ENCODE results near the gene CWC15. TPM values are rescaled to one million over a fixed set of nuclear protein-coding genes. Genes with fewer than 3 reads are reported as not detected.

Gene CWC15
- total and polyA plus RNA-seq, 2 donors (not counting 1 experiment from before 2014, with no cell fraction given): 18.1 to 59.8 TPM

DNA sequence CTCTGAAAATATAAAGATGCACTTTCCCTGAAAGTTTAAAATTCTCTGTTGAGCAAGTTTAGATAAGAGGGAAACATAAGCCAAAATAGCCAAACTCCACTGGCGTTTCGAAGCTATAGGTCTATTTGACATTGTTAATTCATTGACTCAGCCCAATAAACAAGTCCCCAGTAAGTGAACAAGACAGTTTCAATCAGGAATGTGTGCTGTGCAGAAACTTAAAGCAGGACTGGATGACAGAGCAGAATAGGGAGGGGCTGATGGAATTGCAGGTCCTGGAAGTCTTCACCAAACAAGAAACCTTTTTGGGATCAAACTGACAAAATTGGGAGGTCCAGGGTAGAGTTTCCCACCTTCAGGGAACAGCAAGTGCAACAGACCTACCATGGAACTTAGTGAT, 42.8 kb upstream of the CWC15 start:
- Histone ChIP-seq H3K27ac (ENCODE audit: low read length in 2 of 2) (no peak overlapping the region), H3K9me3 (ENCODE audit: control extremely low read depth in 1 of 3, control insufficient read depth in 2 of 3, insufficient read depth in 1 of 3, low read length in 2 of 3) (no peaks in the 10 kb centered on the region), H3K4me2 (replicated peaks; ENCODE audit: low read depth, low read length, poor library complexity, severe bottlenecking) (no peak overlapping the region), H3K9ac (ENCODE audit: low read length) (no peak overlapping the region), H2AFZ (ENCODE audit: insufficient read depth, low read depth, low read length, poor library complexity, severe bottlenecking) (no peak overlapping the region), H3K4me1 (ENCODE audit: control insufficient read depth in 2 of 2, insufficient read depth in 2 of 2, low read length in 2 of 2) (no peaks in the 10 kb centered on the region), H3K36me3 (replicated peaks in 1 of 2; ENCODE audit: control extremely low read depth in 1 of 2, control insufficient read depth in 1 of 2, extremely low read depth in 1 of 2, insufficient read depth in 2 of 2, low read length in 1 of 2) (no peaks in the 10 kb centered on the region), H3K4me3 (ENCODE audit: control extremely low read depth in 1 of 5, extremely low read depth in 1 of 5, insufficient read depth in 1 of 5, low read depth in 2 of 5, low read length in 4 of 5) (no peak overlapping the region), H4K20me1 (ENCODE audit: control insufficient read depth, insufficient read depth, low read length, poor library complexity, severe bottlenecking) (no peaks in the 10 kb centered on the region), H3K79me2 (ENCODE audit: control insufficient read depth, insufficient read depth, low read length) (no peaks in the 10 kb centered on the region), H3K27me3 (replicated peaks in 1 of 4; ENCODE audit: control extremely low read depth in 1 of 4, control insufficient read depth in 3 of 4, insufficient read depth in 4 of 4, low read length in 3 of 4) (peaks cover 0 to 9% (median 4%) of the 10 kb centered on the region in 4 experiments)
- ATAC-seq (ENCODE audit: low read depth) (no peak), DNase-seq (no peak)
- no peak for TF ChIP-seq EZH2 (IDR thresholded peaks at IDR 0.05; ENCODE audit: borderline replicate concordance, insufficient read depth, low read depth, low read length, poor library complexity, severe bottlenecking)
- no peak overlapping the region for H3K4me3 Mint-ChIP-seq
- WGBS (ENCODE audit: insufficient coverage): no CpG with 5 or more reads among the region's 2 CpGs
- peaks cover 19% of the 10 kb centered on the region for H3K27me3 Mint-ChIP-seq
- intact Hi-C loops (cut with micrococcal nuclease): no loop called here
- H3K9me3 Mint-ChIP-seq (ENCODE audit: insufficient read depth): no peaks in the 10 kb centered on the region
- ChIA-PET POLR2A (no interaction called here), CTCF (no interaction called here)
- no peak overlapping the region for H3K27ac Mint-ChIP-seq
- H3K4me1 Mint-ChIP-seq: no peaks in the 10 kb centered on the region

DNA sequence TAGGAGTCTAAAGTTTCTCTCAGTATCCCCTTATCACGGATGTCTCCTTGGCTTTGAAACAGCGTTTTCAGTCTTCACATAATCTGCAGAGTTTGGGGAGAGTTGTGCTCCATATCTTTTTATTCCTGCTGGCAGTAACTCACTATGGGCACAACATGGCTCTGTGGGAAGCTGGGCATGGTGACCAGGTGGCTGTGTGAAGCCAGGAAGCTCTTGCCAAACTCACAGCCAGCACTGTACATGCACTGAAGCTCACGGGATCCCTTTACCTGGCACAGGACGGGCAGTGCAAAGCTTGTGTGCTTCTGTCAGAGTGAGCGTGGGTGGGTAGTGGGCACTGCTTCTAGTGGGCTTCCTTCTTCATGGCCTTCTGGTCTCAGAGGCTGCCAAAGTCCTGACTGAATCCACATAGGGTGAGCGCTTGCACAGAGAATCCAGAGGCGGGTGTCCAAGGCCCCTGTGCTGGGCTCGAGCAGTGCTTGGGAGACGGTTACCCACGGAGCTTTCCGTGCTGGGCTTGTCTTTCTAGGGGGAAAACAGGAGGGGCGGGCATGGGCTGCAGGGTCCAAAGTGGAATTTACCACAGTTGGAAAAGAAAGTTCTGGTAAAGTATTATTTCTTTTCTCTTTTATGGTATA, 40.9 kb upstream of the CWC15 start:
- CTCF ChIA-PET: no interaction called here
- Histone ChIP-seq H3K4me1 (ENCODE audit: control insufficient read depth in 2 of 2, insufficient read depth in 2 of 2, low read length in 2 of 2) (no peaks in the 10 kb centered on the region), H4K20me1 (ENCODE audit: control insufficient read depth, insufficient read depth, low read length, poor library complexity, severe bottlenecking) (no peaks in the 10 kb centered on the region), H3K27me3 (replicated peaks in 1 of 4; ENCODE audit: control extremely low read depth in 1 of 4, control insufficient read depth in 3 of 4, insufficient read depth in 4 of 4, low read length in 3 of 4) (peaks cover 0 to 9% (median 4%) of the 10 kb centered on the region in 4 experiments), H3K4me3 (ENCODE audit: control extremely low read depth in 1 of 5, extremely low read depth in 1 of 5, insufficient read depth in 1 of 5, low read depth in 2 of 5, low read length in 4 of 5) (no peak overlapping the region), H3K9me3 (ENCODE audit: control extremely low read depth in 1 of 3, control insufficient read depth in 2 of 3, insufficient read depth in 1 of 3, low read length in 2 of 3) (no peaks in the 10 kb centered on the region), H3K27ac (ENCODE audit: low read length in 2 of 2) (no peak overlapping the region), H3K79me2 (ENCODE audit: control insufficient read depth, insufficient read depth, low read length) (no peaks in the 10 kb centered on the region), H3K4me2 (replicated peaks; ENCODE audit: low read depth, low read length, poor library complexity, severe bottlenecking) (no peak overlapping the region), H2AFZ (ENCODE audit: insufficient read depth, low read depth, low read length, poor library complexity, severe bottlenecking) (no peak overlapping the region), H3K36me3 (replicated peaks in 1 of 2; ENCODE audit: control extremely low read depth in 1 of 2, control insufficient read depth in 1 of 2, extremely low read depth in 1 of 2, insufficient read depth in 2 of 2, low read length in 1 of 2) (no peaks in the 10 kb centered on the region), H3K9ac (ENCODE audit: low read length) (no peak overlapping the region)
- intact Hi-C loops (cut with micrococcal nuclease): no loop called here
- no peak overlapping the region for H3K27ac Mint-ChIP-seq
- TF ChIP-seq, protein P1, sequence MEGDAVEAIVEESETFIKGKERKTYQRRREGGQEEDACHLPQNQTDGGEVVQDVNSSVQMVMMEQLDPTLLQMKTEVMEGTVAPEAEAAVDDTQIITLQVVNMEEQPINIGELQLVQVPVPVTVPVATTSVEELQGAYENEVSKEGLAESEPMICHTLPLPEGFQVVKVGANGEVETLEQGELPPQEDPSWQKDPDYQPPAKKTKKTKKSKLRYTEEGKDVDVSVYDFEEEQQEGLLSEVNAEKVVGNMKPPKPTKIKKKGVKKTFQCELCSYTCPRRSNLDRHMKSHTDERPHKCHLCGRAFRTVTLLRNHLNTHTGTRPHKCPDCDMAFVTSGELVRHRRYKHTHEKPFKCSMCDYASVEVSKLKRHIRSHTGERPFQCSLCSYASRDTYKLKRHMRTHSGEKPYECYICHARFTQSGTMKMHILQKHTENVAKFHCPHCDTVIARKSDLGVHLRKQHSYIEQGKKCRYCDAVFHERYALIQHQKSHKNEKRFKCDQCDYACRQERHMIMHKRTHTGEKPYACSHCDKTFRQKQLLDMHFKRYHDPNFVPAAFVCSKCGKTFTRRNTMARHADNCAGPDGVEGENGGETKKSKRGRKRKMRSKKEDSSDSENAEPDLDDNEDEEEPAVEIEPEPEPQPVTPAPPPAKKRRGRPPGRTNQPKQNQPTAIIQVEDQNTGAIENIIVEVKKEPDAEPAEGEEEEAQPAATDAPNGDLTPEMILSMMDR (IDR thresholded peaks at IDR 0.05): no peak
- no peak for TF ChIP-seq EZH2 (IDR thresholded peaks at IDR 0.05; ENCODE audit: borderline replicate concordance, insufficient read depth, low read depth, low read length, poor library complexity, severe bottlenecking)
- no peaks in the 10 kb centered on the region for H3K4me1 Mint-ChIP-seq
- no peaks in the 10 kb centered on the region for H3K9me3 Mint-ChIP-seq (ENCODE audit: insufficient read depth)
- DNase-seq: no peak
- peaks cover 22% of the 10 kb centered on the region for H3K27me3 Mint-ChIP-seq
- ATAC-seq (ENCODE audit: low read depth): no peak
- no peak overlapping the region for H3K4me3 Mint-ChIP-seq
- 97% methylated on average over 8 of the region's 12 CpGs for WGBS (ENCODE audit: insufficient coverage)
- POLR2A ChIA-PET: no interaction called here
